ENCODE data around the gene GLRA1. TPM values are rescaled to one million over a fixed set of nuclear protein-coding genes. Genes with fewer than 3 reads are reported as not detected.

Gene GLRA1
- total RNA-seq, 1 experiment from 2014 or later, result not detected

- no TSS peak for BruUV-seq (replicated peaks)
- no peak overlapping the region for H3K9ac ChIP-seq (ENCODE audit: low read length)
- H2AFZ ChIP-seq (ENCODE audit: low read depth, low read length, poor library complexity, severe bottlenecking), result no peak overlapping the region
- H3K9me3 ChIP-seq (ENCODE audit: control insufficient read depth in 1 of 2, insufficient read depth in 1 of 2, low read depth in 1 of 2, low read length in 2 of 2), result no peaks in the 10 kb centered on the region
- H3K9me2 ChIP-seq (ENCODE audit: insufficient read depth), result no peaks in the 10 kb centered on the region
- H3K27ac ChIP-seq (ENCODE audit: low read depth, low read length), result no peak overlapping the region
- H3K36me3 ChIP-seq (ENCODE audit: control insufficient read depth in 1 of 2, insufficient read depth in 2 of 2, low read length in 2 of 2), result no peaks in the 10 kb centered on the region
- no peaks in the 10 kb centered on the region for H4K20me1 ChIP-seq (ENCODE audit: insufficient read depth)
- no peak for ATAC-seq
- no peaks in the 10 kb centered on the region for H3K4me1 ChIP-seq (ENCODE audit: control insufficient read depth in 1 of 2, insufficient read depth in 2 of 2, low read length in 2 of 2)
- intact Hi-C loops (cut with micrococcal nuclease), result no loop called here
- TF ChIP-seq REST (IDR thresholded peaks at IDR 0.05; ENCODE audit: low read depth), result no peak
- TF ChIP-seq ATF3 (IDR thresholded peaks at IDR 0.05), result no peak
- no peak for TF ChIP-seq CTCF (IDR thresholded peaks at IDR 0.05 in 2 of 3, conservative IDR thresholded peaks at IDR 0.05 in 1 of 3; ENCODE audit: borderline replicate concordance in 1 of 3, insufficient read depth in 1 of 3, low read depth in 2 of 3, low read length in 2 of 3)
- TF ChIP-seq YY1 (IDR thresholded peaks at IDR 0.05; ENCODE audit: extremely low read depth, insufficient replicate concordance, low read depth, low read length), result no peak
- TF ChIP-seq JUND (IDR thresholded peaks at IDR 0.05), result no peak
- no peak for TF ChIP-seq CBX3 (IDR thresholded peaks at IDR 0.05; ENCODE audit: low read depth)
- no peak for TF ChIP-seq ELF1 (IDR thresholded peaks at IDR 0.05; ENCODE audit: borderline replicate concordance, low read depth)
- DNase-seq (ENCODE audit: low read depth, low spot score), result no peak
- no peaks in the 10 kb centered on the region; the same call in 1 of the 2 replicates for H3K27me3 ChIP-seq (ENCODE audit: insufficient read depth, low read length)
- no peaks in the 10 kb centered on the region for H3K79me2 ChIP-seq (ENCODE audit: insufficient read depth, low read length)
- POLR2A ChIA-PET, result no interaction called here
- RAD21 ChIA-PET (ENCODE audit: low non-redundant PET in 1 of 2, low total read pairs in 2 of 2, uncharacterized antibody in 2 of 2, unreplicated experiment in 2 of 2), result no interaction called here
- CTCF ChIA-PET, result no interaction called here
- H3K4me2 ChIP-seq (ENCODE audit: low read length), result no peak overlapping the region
- H3K4me3 ChIP-seq (replicated peaks in 1 of 2; ENCODE audit: low read depth in 1 of 2, low read length in 2 of 2), result no peak overlapping the region
Measured at GRCh38 chr5:151890299-151890698, 34.4 kb downstream of the GLRA1 start.
